NOMO-1 treated with dmso at 0.1 percent for 144 hours (cell line): ENCODE results near the gene MESD.

Experiments used
- DNase-seq: peaks from one replicate; lab custom pipeline; 2025; ENCODE audit not compliant: unreplicated experiment; lab: John Stamatoyannopoulos, UW

The MESD gene

DNA sequence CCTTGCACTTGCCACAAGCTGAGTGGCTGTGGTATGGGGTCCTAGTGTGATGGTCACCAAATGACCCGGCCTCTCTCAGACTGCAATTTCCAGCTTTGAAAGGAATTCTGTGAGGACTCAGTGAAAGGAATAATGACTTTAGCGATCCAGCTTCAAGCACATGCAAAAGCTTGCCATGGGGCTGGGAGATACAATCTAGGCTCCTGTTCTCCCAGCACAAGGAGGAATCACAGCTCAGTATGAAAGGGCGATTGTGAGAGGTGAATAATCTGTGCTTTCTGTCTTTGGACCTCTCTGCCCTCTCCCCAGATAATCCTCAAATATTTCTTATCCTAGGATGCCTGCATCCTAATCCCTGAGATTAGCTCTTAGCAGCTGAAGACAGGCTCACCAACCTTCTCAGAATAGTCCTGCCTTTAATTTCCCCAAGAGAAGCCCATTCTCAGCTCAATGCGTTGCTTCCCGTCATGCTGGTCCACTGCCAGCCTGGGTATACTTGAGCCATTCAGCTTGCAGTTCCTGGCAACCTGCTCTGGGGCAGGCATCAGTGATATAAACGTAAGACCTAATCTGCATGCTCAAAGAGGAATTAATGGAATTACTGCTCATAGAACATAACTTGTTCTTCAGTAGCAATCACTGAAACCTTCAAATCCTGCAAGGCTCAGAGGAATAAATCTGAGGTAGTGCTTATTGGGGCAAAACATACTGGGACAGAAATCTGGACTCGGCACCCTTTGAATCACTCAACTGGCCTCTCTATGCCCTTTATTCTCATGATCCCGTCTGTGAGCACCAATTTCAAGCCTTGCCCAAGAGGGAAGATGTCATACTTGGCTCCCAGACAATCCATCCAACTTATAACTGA lies 26.2 kb upstream of the MESD start:
- no peak for DNase-seq

DNA sequence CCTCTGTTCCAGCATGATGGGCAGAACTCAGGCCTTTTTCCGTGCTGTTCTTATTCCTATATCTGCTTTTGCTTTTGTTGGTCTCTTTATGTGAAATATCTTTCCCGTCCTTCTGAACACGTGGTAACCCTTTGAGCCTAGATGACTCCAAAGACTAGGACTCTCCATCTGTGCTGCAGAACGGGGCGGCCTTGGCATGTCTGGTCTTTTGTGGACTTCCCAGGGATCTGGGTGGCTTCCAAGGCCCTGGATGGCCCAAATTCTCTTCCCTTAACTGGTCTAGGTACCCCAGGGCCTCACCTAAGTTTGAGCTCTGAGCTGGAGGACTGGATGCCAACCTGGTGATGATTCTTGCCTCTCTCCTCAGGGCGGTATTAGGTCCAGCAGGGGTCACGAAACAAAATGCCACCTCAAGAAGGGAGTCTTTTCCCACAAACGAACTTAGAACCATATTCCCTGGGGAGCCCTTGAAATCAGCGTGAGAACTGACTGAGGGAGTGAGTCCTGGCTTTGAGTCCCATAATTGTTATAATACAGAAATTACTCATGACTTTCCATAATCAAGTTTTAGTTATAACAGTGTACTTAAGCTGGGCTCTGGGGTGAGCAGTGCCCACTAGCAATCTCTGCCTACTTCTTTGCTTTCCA lies 25.0 kb upstream of the MESD start:
- DNase-seq = no peak

DNA sequence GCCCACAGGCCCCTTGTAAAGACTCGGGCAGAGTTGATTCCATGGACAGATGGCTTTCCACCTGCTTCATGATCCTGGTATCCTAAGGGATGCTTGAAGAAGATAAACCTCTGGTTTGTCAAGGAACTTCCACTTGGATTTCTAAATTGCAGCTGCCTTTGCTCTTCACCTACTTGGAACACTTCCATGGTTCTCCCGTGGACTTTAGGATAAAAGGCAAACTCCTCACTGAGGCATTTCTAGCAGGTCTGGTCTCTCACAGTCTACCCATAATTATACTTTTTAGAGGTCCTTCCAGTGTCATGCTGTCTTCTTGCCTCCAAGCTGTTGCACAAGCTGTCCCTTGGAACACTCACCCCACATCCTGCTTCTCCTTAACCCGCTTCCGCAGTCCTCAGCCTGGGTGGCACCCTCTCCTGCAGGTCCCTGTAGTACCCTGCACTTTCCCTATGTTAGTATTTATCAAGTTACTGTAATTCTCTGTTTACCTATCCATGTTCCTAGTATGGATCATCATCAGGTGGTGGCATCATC lies 23.8 kb upstream of the MESD start:
- no peak for DNase-seq

DNA sequence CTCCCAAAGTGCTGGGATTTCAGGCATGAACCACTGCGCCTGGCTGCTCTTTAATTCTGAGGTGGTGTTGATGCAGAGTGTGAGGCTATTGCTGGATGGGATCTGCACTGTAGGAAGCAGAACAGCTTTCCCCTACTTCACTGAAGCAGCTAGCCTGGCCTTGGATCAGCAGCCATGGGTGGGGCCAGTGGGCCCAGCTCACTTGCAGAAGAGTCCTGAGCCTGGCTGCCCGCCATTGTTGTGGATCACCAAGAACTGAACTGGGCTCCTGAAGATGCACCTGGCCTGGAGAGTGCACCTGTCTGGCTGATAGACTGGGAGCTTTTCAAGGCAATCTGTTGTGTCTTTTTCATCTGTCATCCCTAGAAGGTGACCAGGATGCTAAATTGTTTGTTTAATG lies 23.0 kb upstream of the MESD start:
- no peak for DNase-seq

DNA sequence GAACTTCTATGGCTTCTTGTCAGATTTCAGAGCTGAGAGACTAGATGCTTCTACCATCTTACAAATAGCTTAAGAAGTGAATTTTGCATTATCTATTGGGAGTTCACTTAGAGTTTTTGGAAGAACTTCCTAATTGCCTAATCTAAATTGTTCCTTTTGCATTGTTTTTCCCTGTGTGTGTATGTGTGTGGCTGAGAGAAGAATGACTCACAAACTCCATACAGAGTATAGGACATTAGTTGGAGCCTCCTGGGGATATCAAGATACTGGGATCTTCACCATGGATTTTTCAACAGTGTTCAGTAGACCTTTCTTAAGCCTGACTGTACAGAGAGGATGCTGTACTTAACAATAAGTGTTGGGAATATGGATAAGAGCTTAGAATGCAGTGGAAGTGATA lies 22.0 kb upstream of the MESD start:
- DNase-seq = no peak

DNA sequence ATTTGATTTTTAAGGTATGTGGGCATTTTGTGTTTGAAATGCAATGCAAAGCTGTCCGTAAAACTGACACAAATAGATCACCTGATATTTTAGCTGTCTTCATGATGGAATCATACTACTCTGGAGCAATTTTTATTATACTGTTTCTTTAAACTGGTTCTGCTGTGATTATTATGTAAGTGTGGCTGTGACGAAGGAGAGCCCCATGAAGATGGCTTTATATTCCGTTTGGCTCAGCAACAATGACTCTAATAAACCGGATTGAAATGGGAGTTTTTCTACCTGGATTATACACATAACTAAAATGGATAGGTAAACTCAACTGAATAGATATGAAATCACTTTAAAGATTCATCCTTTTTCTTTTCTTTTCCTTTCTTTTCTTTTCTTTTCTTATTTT lies 20.5 kb upstream of the MESD start:
- no peak for DNase-seq

DNA sequence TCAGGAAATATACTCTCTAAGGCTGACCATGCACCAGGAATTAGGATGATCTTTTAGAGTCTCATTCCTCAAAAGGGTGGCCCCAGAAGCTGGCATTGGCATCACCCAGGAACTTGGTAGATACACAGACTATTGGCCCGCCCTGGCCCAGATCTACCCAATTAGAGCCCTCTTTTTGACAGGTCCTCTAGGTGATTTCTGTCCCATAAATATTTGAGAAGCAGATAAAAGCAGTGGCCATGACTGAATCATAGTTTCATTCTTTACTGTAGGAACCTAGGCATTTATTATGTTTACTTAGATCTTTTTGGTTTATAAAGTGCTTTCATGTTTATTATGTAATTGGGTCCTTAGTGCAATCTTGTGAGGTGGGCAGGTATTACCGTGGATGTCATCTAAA lies 18.7 kb upstream of the MESD start:
- DNase-seq = no peak

DNA sequence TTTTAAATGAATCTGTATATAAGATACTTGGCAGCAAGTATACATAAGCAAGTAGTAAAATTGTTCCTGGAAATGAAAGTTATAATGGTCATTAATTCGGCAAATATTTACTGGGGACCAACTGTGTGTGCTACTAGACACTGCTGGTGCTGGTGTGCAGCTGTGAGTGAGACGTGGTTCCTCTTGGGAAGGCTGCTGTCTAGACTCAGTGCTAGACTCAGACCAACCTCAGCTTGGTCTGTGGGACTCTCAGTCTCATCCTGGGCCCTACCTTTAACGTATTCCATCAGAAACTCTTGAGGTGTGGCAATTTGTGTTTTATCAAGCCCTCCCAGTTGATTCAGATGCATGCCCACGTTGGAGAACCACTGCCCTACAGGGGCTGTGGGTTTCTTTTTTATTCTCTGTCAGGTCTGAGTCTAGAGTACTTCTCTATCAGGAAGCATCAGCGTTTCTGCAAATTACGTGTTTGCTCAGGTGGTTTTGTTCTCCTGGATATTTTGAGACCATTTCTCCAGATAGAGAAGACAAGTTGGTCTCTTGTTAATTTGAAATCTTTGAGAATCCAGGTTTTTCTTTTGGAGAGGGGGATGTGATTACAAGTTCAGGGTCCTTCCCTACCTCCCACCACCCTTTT lies 17.9 kb upstream of the MESD start:
- no peak for DNase-seq

DNA sequence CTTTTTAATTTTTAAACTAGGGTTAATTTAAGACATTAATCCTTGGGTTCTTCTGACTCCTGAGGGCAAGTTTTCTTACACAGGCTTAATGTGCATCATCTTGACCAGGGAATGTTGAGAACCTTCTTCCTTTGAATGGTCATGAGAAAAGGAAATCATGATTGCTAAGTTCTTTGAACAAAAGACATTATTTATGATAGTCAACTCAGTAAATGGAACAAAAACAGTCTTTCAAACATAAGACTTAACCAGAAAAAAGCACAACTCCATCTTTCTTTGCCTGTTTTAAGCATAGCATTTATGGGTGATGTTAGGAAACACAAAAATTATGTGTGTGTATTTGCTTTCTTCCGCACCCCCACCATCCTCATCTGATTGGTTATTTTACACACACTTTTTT lies 16.5 kb upstream of the MESD start:
- DNase-seq = no peak

DNA sequence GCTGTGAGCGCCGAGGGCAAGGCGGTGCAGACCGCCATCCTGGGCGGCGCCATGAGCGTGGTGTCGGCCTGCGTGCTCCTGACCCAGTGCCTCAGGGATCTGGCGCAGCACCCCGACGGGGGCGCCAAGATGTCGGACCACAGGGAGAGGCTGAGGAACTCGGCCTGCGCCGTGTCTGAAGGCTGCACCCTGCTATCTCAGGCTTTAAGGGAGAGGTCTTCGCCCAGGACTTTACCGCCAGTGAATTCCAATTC lies 13.4 kb upstream of the MESD start:
- no peak for DNase-seq

DNA sequence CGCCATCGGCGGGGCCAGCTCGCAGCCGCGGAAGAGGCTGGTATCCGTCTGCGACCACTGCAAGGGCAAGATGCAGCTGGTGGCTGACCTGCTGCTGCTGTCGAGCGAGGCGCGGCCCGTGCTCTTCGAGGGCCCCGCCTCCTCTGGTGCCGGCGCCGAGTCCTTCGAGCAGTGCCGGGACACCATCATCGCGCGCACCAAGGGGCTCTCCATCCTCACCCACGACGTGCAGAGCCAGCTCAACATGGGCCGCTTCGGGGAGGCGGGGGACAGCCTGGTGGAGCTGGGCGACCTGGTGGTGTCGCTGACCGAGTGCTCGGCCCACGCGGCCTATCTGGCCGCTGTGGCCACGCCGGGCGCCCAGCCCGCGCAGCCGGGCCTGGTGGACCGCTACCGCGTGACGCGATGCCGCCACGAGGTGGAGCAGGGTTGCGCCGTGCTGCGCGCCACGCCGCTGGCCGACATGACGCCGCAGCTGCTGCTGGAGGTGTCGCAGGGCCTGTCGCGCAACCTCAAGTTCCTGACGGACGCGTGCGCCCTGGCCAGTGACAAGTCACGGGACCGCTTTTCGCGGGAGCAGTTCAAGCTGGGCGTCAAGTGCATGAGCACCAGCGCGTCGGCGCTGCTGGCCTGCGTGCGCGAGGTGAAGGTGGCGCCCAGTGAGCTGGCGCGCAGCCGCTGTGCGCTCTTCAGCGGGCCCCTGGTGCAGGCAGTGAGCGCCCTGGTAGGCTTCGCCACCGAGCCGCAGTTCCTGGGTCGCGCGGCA lies 12.9 kb upstream of the MESD start:
- no peak for DNase-seq

DNA sequence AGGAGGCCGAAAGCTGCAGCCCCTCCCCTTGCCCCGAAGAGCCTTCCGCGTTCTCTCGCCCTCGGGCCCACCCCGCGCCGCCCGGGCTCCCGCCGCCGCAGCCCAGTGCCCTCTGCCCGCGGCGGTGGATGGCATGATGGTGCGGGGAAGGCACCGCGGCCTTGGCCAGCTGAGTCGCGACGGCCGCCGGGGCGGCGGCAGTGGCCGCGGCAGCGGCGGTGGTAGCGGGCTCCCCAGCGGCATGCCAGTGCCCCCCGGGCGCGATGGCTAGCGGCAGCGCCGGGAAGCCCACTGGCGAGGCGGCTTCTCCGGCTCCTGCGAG lies 12.4 kb upstream of the MESD start:
- DNase-seq = no peak

DNA sequence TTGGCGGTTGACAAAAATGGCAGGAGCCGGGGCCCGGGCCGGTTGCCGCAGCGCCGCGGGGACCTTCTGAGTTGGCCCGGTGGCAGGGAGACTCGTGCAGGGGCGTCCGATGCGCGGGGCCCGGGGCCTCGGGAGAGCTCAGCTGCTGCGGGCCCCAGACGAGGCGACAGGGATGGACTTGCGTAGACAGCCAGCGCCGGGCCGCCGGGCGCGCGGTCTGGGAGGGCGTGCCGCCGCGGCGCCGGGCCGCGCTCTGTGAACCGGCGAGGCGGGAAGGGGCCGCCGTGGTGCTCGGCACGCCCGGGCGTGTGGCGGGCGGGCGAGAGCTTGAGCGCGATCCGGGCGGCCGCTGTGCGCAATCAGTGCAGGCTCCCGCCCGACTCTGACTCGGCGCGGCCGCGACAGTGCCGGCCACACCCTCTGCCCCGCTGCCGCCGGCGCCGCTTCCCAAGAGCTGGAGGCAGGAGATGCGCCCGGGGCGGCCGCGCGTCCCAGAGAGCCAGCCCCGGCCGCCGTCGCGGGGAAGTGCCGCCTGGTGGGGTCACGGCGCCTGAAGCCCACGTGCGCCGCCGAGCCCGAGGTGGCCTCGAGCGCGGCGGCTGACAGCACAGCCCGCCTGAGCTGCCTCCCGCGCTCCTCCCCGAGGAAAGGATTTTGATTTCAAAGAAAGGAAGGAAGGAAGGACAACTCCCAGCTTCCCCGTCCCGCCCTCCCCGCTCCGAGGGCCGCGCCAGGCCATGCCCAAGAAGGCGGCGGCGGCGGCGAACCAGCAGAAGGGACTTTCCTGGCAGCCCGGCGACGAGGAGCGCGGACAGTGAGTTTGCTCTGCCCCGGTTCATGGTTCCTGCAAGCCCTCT lies 11.8 kb upstream of the MESD start:
- no peak for DNase-seq

DNA sequence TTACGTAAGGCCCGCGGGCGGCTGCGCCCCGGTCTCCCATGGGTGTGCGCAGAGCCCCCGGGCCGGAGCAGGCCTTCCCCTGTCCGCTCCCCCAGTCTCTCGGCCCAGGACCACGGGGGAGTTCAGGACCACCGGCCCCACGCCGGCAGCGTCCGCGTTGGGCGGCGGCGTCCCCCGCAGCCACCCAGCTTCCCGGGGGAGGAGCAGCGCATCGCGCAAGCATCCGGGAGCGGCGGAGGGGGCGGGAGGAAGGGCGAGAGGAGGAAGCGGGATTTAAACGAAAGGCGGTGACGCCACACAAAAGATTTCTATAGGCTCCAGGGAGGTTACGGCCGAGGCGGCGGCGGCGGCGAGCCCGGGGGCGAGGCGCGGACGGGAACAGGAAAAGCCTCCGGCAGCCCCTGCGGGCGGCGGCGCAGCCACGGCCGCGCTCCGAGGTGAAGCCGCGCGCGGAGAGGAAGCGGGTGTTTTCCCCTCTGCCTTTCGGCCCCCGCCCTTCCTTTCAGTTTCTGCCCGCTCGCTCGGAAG lies 11.1 kb upstream of the MESD start, which contains the start of gene TLNRD1:
Gene TLNRD1, plus strand, starts transcription at position 300 of the 528 bp plus-strand sequence. CDS start 1,349 bp downstream, outside the sequence.
- peak; percentile 92 for DNase-seq

DNA sequence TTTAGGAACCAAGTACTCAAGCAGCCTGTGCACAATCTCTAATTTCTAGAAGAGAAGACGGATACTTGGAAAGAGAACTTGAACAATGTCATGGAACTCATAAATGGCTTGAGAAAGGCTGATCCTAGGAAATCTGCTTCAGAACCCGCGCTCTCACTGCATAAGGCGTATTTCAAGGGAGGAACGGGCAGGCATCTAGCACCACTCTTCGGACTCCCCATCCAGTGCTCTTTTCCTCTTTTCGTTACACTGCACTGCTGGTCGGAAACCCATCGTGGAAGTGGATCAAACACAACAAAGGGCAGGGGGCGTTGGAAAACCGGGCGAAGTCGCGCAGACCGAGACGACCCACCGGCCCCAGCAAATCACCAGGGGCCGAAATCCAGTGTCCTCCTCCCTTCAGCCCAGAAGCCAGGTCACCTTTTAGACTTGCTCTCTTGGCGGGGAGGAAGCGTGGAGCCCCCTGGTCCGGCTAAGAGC lies 10.6 kb upstream of the MESD start:
- DNase-seq = no peak

DNA sequence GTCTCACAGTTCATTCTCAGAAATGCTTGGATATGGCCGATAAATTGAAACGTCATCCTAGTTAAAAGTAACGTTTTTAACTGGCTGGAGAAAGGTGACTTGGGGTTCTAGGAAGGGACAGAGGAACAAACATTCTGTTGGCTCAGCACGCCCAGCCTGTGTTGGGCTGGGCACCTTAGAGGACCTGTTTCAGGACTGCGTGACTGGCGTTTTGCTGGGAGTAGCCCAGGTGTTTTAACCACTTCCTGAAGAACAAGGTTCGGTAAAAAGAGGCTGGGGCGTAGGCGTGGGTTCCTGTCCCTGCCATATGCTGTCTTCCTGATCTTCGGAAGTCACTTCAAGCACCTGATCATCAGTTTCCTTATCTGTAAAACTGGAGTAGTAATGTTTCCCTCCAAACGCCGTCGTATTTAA lies 10.0 kb upstream of the MESD start:
- DNase-seq = peak; percentile 64

DNA sequence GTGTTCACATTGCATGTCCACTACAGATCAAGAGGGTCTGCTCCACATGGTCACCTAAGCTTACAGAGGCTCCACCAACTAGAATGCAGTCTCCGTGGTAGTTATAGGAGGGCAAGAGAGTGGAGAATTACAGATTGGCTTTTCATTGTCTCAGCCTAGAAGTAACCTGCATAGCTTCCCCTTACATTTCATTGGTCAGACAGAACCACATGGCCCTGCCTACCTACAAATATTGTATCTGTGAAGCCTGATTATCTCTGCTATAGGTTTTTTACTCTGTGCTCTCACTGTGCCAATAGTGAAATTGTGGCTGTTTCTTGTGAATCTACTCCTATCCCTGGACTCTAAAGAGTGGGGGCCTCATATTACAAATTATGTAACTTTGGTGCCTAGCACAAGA lies 8.6 kb upstream of the MESD start:
- DNase-seq = no peak

DNA sequence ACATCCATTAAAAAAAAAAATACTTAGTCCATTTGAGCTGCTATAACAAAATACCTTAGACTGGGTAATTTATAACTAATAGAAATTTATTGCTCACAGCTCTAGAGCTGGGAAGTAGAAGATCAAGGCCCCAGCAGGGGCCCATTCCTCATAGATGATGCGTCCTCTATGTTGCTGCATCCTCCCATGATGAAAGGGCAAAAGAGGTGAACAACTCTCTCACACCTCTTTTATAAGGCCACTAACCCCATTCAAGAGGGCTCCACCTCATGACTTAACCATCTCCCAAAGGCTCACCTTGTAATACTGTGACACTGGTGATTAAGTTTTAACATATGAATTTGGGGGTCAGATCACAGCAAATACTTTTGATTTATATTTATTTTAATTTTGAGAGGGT lies 8.1 kb upstream of the MESD start:
- DNase-seq = no peak

DNA sequence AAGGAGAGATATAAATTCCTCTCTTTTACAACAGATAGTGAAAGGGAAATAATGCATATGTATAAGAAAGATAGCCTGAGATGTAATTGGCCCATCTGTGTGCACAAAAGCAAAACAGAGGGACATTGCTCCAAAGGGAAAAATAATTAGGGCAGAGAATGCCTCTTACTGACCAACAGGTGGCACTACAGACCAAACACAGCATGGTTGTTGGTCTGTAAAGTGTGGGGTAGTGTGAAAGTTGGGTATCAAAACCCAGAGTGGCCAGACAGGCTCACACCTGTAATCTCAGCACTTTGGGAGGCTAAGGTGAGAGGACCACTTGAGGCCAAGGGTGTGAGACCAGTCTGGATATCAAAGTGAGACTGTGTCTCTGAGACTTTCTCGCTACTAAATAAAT lies 6.6 kb upstream of the MESD start:
- no peak for DNase-seq

DNA sequence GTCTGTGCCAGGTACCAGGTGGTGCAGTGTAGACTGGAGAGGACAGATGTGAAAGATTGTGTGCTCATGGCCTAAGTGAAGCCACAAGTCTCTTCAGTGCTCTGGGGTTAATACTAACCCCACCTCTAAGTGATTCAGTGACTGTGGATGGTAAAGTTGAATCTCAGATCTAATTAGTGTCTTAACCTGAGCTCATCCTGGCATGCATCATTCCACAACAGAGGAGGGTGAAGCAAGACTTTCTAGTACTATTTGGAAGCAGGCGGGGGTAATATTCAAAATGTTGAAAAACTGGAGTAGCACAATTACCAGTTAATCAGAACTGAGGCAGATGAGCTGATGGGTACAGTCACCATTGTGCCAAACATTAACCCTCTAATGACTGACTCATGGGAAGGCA lies 2.8 kb upstream of the MESD start:
- DNase-seq = no peak
